GM12891 (cell line): ENCODE data around the gene MRPS10.
"Not testable (repeated sequence)": the region's sequence is repeated elsewhere in the genome, so short reads cannot be mapped to it uniquely, and the experiment has no call there.

Experiments used
- PAX5 ChIP-seq: IDR thresholded peaks from 2 replicates; pipeline ENCODE4 v1.6.1; 2011; ENCODE audit warnings: low read length, moderate library complexity, mild to moderate bottlenecking; ENCODE audit not compliant: insufficient read depth, severe bottlenecking
- POLR2A ChIP-seq: IDR thresholded peaks from 2 replicates; pipeline ENCODE4 v1.6.1; 2011; ENCODE audit warnings: low read depth, low read length, control low read depth
- TAF1 ChIP-seq: IDR thresholded peaks from 2 replicates; pipeline ENCODE4 v1.6.1; 2011; ENCODE audit warnings: low read depth, low read length, control low read depth

DNA sequence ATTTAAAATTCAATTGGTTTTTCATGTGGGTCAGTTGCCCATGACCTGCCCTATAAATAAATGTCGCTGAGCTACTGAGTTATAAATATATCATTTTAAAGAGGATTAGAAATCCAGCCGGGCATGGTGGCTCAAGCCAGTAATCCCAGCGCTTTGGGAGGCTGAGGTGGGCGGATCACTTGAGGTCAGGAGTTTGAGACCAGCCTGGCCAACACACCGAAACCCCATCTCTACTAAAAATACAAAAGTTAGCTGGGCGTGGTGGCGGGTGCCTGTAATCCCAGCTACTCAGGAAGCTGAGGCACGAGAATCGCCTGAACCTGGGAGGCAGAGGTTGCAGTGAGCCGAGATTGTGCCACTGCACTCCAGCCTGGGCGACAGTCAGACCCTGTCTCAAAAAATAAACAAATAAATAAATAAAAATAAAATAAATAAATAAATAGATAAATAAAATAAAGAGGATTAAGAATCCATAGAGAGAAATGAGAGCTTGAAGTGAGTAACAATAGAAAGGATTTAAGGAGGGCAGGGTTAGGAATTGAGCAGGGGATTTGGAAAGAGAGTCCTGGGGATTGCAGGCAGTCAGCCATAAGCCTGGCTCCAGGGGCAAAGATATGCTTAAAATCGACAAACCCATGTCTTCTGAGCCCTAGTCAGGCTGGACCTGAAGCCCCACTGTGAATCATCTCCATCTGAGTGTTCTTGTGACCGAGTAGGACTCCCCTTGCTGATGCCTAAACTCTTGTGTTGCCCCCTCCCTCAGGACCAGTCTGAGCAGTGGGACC is 15.3 kb downstream of the MRPS10 start:
- TF ChIP-seq PAX5, POLR2A, TAF1: not testable (repeated sequence)
